ENCODE data around the gene ARHGAP25. TPM values are rescaled to one million over a fixed set of nuclear protein-coding genes. Genes with fewer than 3 reads are reported as not detected.

Gene ARHGAP25
- total and polyA plus RNA-seq, 4 donors = 3.5 to 7.0 (median 5.3) TPM

DNA sequence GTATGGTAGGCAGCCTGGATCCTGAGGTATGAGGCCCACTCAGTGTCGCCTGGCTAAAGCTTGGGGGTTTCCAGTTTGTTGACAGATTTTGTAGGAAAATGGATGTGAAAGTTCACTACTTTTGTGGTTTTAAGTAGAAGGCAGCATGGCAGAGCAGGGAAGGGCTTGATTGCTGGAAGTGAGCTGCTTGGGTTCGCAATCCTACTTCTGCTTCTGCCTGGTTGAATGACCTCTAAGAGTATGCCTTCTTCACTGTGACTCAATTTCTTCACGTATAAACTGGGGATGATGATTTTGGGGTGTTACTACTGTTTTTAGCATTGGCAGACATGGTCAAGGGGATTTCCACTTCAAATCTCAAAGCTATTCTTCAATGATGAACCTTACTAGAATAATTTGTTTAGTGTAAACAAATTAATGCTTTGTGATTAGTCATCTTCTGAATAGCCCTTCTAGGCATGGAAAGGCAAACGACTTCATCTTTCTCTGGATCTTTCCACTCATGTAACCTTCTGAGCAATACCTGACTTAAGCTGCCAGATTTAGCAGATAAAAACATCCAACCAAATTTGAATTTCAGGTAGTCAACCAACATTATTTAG lies 123.3 kb downstream of the ARHGAP25 start:
- Histone ChIP-seq H3K27me3 (ENCODE audit: control insufficient read depth in 4 of 4, insufficient read depth in 4 of 4, low read length in 3 of 4) (no peaks in the 10 kb centered on the region), H3K36me3 (ENCODE audit: control insufficient read depth in 4 of 4, insufficient read depth in 3 of 4, low read depth in 1 of 4, low read length in 3 of 4) (no peaks in the 10 kb centered on the region), H3K27ac (ENCODE audit: low read depth in 1 of 2, low read length in 2 of 2) (no peak overlapping the region), H3K9me3 (ENCODE audit: control insufficient read depth in 4 of 4, low read length in 3 of 4) (no peaks in the 10 kb centered on the region), H3K4me3 (ENCODE audit: low read depth in 1 of 3, low read length in 3 of 3) (no peak overlapping the region), H3K4me1 (ENCODE audit: control insufficient read depth in 4 of 4, insufficient read depth in 4 of 4, low read length in 3 of 4) (no peaks in the 10 kb centered on the region), H3K9ac (ENCODE audit: low read depth in 1 of 2, low read length in 2 of 2) (no peak overlapping the region)
- TF ChIP-seq, protein P1, sequence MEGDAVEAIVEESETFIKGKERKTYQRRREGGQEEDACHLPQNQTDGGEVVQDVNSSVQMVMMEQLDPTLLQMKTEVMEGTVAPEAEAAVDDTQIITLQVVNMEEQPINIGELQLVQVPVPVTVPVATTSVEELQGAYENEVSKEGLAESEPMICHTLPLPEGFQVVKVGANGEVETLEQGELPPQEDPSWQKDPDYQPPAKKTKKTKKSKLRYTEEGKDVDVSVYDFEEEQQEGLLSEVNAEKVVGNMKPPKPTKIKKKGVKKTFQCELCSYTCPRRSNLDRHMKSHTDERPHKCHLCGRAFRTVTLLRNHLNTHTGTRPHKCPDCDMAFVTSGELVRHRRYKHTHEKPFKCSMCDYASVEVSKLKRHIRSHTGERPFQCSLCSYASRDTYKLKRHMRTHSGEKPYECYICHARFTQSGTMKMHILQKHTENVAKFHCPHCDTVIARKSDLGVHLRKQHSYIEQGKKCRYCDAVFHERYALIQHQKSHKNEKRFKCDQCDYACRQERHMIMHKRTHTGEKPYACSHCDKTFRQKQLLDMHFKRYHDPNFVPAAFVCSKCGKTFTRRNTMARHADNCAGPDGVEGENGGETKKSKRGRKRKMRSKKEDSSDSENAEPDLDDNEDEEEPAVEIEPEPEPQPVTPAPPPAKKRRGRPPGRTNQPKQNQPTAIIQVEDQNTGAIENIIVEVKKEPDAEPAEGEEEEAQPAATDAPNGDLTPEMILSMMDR (IDR thresholded peaks at IDR 0.05; ENCODE audit: low read depth, low read length, missing input control) = no peak
- TF ChIP-seq RXRA (IDR thresholded peaks at IDR 0.05) = peak in 1 of 2 donors; percentile 19
- no peak for DNase-seq (ENCODE audit: low spot score)
- 71% methylated on average over 4 of the region's 4 CpGs for WGBS

DNA sequence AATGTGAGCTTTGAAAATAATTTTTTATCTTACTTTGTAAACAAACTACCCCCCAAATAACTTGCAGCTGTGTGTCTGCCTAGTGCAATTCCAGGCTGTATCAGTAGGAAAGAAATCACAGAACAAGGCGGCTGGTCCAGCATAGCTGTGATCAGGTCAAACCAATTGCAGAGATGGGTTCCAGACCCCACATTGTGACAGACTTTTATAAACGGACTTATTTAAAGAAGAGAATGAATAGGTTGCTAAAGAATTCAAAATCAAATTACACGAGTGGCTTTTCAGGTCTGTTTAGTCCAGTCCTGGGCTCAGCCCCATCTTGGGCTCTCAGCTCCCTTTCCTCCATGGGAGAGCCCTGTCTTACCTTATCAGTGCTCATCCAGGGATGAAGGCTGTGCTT lies 125.5 kb downstream of the ARHGAP25 start:
- H3K9me3 ChIP-seq (ENCODE audit: control insufficient read depth in 4 of 4, low read length in 3 of 4) = no peaks in the 10 kb centered on the region
- no peak overlapping the region for H3K4me3 ChIP-seq (ENCODE audit: low read depth in 1 of 3, low read length in 3 of 3)
- H3K36me3 ChIP-seq (ENCODE audit: control insufficient read depth in 4 of 4, insufficient read depth in 3 of 4, low read depth in 1 of 4, low read length in 3 of 4) = no peaks in the 10 kb centered on the region
- WGBS = 72% methylated on average over 3 of the region's 3 CpGs
- no peaks in the 10 kb centered on the region for H3K27me3 ChIP-seq (ENCODE audit: control insufficient read depth in 4 of 4, insufficient read depth in 4 of 4, low read length in 3 of 4)
- no peak for DNase-seq (ENCODE audit: low spot score)
- TF ChIP-seq SP1 (IDR thresholded peaks at IDR 0.05) (no peak), JUND (IDR thresholded peaks at IDR 0.05) (no peak), HNF4A (conservative IDR thresholded peaks at IDR 0.05) (no peak), NR2F2 (IDR thresholded peaks at IDR 0.05) (no peak), FOXA2 (IDR thresholded peaks at IDR 0.05) (no peak), RAD21 (IDR thresholded peaks at IDR 0.05) (no peak), HNF4G (IDR thresholded peaks at IDR 0.05) (no peak), TAF1 (conservative IDR thresholded peaks at IDR 0.05) (no peak), FOXA1 (IDR thresholded peaks at IDR 0.05) (no peak), YY1 (IDR thresholded peaks at IDR 0.05) (no peak), EGR1 (IDR thresholded peaks at IDR 0.05; ENCODE audit: low read depth in 2 of 2) (no peak), GABPA (IDR thresholded peaks at IDR 0.05 in 1 of 2, conservative IDR thresholded peaks at IDR 0.05 in 1 of 2) (no peak), RXRA (IDR thresholded peaks at IDR 0.05) (no peak)
- TF ChIP-seq, protein P2, sequence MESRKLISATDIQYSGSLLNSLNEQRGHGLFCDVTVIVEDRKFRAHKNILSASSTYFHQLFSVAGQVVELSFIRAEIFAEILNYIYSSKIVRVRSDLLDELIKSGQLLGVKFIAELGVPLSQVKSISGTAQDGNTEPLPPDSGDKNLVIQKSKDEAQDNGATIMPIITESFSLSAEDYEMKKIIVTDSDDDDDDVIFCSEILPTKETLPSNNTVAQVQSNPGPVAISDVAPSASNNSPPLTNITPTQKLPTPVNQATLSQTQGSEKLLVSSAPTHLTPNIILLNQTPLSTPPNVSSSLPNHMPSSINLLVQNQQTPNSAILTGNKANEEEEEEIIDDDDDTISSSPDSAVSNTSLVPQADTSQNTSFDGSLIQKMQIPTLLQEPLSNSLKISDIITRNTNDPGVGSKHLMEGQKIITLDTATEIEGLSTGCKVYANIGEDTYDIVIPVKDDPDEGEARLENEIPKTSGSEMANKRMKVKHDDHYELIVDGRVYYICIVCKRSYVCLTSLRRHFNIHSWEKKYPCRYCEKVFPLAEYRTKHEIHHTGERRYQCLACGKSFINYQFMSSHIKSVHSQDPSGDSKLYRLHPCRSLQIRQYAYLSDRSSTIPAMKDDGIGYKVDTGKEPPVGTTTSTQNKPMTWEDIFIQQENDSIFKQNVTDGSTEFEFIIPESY (IDR thresholded peaks at IDR 0.05) = no peak
- TF ChIP-seq, protein P3, sequence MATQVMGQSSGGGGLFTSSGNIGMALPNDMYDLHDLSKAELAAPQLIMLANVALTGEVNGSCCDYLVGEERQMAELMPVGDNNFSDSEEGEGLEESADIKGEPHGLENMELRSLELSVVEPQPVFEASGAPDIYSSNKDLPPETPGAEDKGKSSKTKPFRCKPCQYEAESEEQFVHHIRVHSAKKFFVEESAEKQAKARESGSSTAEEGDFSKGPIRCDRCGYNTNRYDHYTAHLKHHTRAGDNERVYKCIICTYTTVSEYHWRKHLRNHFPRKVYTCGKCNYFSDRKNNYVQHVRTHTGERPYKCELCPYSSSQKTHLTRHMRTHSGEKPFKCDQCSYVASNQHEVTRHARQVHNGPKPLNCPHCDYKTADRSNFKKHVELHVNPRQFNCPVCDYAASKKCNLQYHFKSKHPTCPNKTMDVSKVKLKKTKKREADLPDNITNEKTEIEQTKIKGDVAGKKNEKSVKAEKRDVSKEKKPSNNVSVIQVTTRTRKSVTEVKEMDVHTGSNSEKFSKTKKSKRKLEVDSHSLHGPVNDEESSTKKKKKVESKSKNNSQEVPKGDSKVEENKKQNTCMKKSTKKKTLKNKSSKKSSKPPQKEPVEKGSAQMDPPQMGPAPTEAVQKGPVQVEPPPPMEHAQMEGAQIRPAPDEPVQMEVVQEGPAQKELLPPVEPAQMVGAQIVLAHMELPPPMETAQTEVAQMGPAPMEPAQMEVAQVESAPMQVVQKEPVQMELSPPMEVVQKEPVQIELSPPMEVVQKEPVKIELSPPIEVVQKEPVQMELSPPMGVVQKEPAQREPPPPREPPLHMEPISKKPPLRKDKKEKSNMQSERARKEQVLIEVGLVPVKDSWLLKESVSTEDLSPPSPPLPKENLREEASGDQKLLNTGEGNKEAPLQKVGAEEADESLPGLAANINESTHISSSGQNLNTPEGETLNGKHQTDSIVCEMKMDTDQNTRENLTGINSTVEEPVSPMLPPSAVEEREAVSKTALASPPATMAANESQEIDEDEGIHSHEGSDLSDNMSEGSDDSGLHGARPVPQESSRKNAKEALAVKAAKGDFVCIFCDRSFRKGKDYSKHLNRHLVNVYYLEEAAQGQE (IDR thresholded peaks at IDR 0.05) = no peak
- TF ChIP-seq, protein P4, sequence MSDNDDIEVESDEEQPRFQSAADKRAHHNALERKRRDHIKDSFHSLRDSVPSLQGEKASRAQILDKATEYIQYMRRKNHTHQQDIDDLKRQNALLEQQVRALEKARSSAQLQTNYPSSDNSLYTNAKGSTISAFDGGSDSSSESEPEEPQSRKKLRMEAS (IDR thresholded peaks at IDR 0.05) = no peak
- TF ChIP-seq, protein P5, sequence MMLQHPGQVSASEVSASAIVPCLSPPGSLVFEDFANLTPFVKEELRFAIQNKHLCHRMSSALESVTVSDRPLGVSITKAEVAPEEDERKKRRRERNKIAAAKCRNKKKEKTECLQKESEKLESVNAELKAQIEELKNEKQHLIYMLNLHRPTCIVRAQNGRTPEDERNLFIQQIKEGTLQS (IDR thresholded peaks at IDR 0.05) = no peak
- TF ChIP-seq, protein P1 (IDR thresholded peaks at IDR 0.05; ENCODE audit: low read depth, low read length, missing input control) = no peak
- no peaks in the 10 kb centered on the region for H3K4me1 ChIP-seq (ENCODE audit: control insufficient read depth in 4 of 4, insufficient read depth in 4 of 4, low read length in 3 of 4)
- H3K9ac ChIP-seq (ENCODE audit: low read depth in 1 of 2, low read length in 2 of 2) = no peak overlapping the region
- H3K27ac ChIP-seq (ENCODE audit: low read depth in 1 of 2, low read length in 2 of 2) = no peak overlapping the region
